ENCODE results near the gene CYTH2.
A peak's percentile ranks its signal among the peaks of the same experiment; 100 is the strongest.

Gene CYTH2

GRCh38 chr19:48452289-48453190 is 16.6 kb upstream of the CYTH2 start:
- no peak for DNase-seq (ENCODE audit: extremely low read depth in 1 of 2, low read depth in 1 of 2)

GRCh38 chr19:48454150-48454730 is 14.9 kb upstream of the CYTH2 start:
- DNase-seq (ENCODE audit: extremely low read depth in 1 of 2, low read depth in 1 of 2), result no peak

GRCh38 chr19:48455171-48455907 is 13.8 kb upstream of the CYTH2 start, which contains the start of gene KCNJ14:
Gene KCNJ14 (plus strand): TSS chr19:48455574. CDS start chr19:48461725, 6,151 bp downstream.
- DNase-seq (ENCODE audit: extremely low read depth in 1 of 2, low read depth in 1 of 2), result no peak

GRCh38 chr19:48455908-48456562 is 13.1 kb upstream of the CYTH2 start:
- DNase-seq (ENCODE audit: extremely low read depth in 1 of 2, low read depth in 1 of 2), result no peak

GRCh38 chr19:48456864-48457263 is 12.3 kb upstream of the CYTH2 start:
- DNase-seq (ENCODE audit: extremely low read depth in 1 of 2, low read depth in 1 of 2), result no peak

GRCh38 chr19:48458016-48458415 is 11.2 kb upstream of the CYTH2 start:
- DNase-seq (ENCODE audit: extremely low read depth in 1 of 2, low read depth in 1 of 2), result no peak

- no peak for DNase-seq (ENCODE audit: extremely low read depth in 1 of 2, low read depth in 1 of 2)
Measured at GRCh38 chr19:48461651-48461981, 7.6 kb upstream of the CYTH2 start.

- no peak for DNase-seq (ENCODE audit: extremely low read depth in 1 of 2, low read depth in 1 of 2)
Measured at GRCh38 chr19:48461982-48462655, 7.0 kb upstream of the CYTH2 start.

GRCh38 chr19:48465215-48465614 is 4.0 kb upstream of the CYTH2 start:
- no peak for DNase-seq (ENCODE audit: extremely low read depth in 1 of 2, low read depth in 1 of 2)

GRCh38 chr19:48466561-48467325 is 2.4 kb upstream of the CYTH2 start:
- DNase-seq (ENCODE audit: extremely low read depth in 1 of 2, low read depth in 1 of 2), result no peak

- DNase-seq (ENCODE audit: extremely low read depth in 1 of 2, low read depth in 1 of 2), result peak; percentile 96 to 99
Measured at GRCh38 chr19:48468772-48469288, 339 bp upstream of the CYTH2 start.

- no peak for DNase-seq (ENCODE audit: extremely low read depth in 1 of 2, low read depth in 1 of 2)
Measured at GRCh38 chr19:48469934-48470680, 938 bp downstream of the CYTH2 start.

- DNase-seq (ENCODE audit: extremely low read depth in 1 of 2, low read depth in 1 of 2), result no peak
Measured at GRCh38 chr19:48470856-48471255, 1.7 kb downstream of the CYTH2 start.

GRCh38 chr19:48471836-48472235 is 2.7 kb downstream of the CYTH2 start:
- DNase-seq (ENCODE audit: extremely low read depth in 1 of 2, low read depth in 1 of 2), result no peak

- DNase-seq (ENCODE audit: extremely low read depth in 1 of 2, low read depth in 1 of 2), result no peak
Measured at GRCh38 chr19:48473161-48473966, 4.2 kb downstream of the CYTH2 start.

- no peak for DNase-seq (ENCODE audit: extremely low read depth in 1 of 2, low read depth in 1 of 2)
Measured at GRCh38 chr19:48474084-48474592, 5.0 kb downstream of the CYTH2 start.

GRCh38 chr19:48475369-48476068 is 6.3 kb downstream of the CYTH2 start:
- DNase-seq (ENCODE audit: extremely low read depth in 1 of 2, low read depth in 1 of 2), result no peak
